ENCODE measurements around the gene REST.

The REST gene

GRCh38 chr4:56990109-56990905 is 82.6 kb downstream of the REST start:
- TF ChIP-seq NFIC (IDR thresholded peaks at IDR 0.05) (no peak), USF1 (IDR thresholded peaks at IDR 0.05) (no peak), EGR1 (IDR thresholded peaks at IDR 0.05) (no peak), TAF1 (IDR thresholded peaks at IDR 0.05; ENCODE audit: low read depth) (no peak), FOXM1 (IDR thresholded peaks at IDR 0.05; ENCODE audit: borderline replicate concordance, low read depth) (no peak), REST (IDR thresholded peaks at IDR 0.05; ENCODE audit: low read depth) (no peak), ZBTB7A (IDR thresholded peaks at IDR 0.05; ENCODE audit: low read depth) (no peak)

GRCh38 chr4:56995525-56995924 is 87.8 kb downstream of the REST start:
- TF ChIP-seq TEAD4 (IDR thresholded peaks at IDR 0.05) (no peak), YY1 (IDR thresholded peaks at IDR 0.05; ENCODE audit: low read depth) (no peak), MAX (IDR thresholded peaks at IDR 0.05) (no peak), CEBPB (IDR thresholded peaks at IDR 0.05) (no peak), EGR1 (IDR thresholded peaks at IDR 0.05) (no peak), USF1 (IDR thresholded peaks at IDR 0.05) (no peak), FOXM1 (IDR thresholded peaks at IDR 0.05; ENCODE audit: borderline replicate concordance, low read depth) (no peak)

- no peak for TF ChIP-seq TCF12 (IDR thresholded peaks at IDR 0.05; ENCODE audit: low read depth)
These were observed 92.1 kb downstream of the REST start for GRCh38 chr4:56999751-57000150.

GRCh38 chr4:57013543-57014120 is 105.9 kb downstream of the REST start:
- TF ChIP-seq ZBTB7A (IDR thresholded peaks at IDR 0.05; ENCODE audit: low read depth): no peak
- TF ChIP-seq TEAD4 (IDR thresholded peaks at IDR 0.05): no peak
- no peak for TF ChIP-seq MAX (IDR thresholded peaks at IDR 0.05)
- TF ChIP-seq CEBPB (IDR thresholded peaks at IDR 0.05): no peak
- no peak for TF ChIP-seq TCF12 (IDR thresholded peaks at IDR 0.05; ENCODE audit: low read depth)
- TF ChIP-seq RAD21 (IDR thresholded peaks at IDR 0.05; ENCODE audit: low read depth): no peak
- no peak for TF ChIP-seq USF1 (IDR thresholded peaks at IDR 0.05)
- no peak for TF ChIP-seq REST (IDR thresholded peaks at IDR 0.05; ENCODE audit: low read depth)
- TF ChIP-seq YY1 (IDR thresholded peaks at IDR 0.05; ENCODE audit: low read depth): no peak
- TF ChIP-seq NFIC (IDR thresholded peaks at IDR 0.05): no peak
- no peak for TF ChIP-seq FOXM1 (IDR thresholded peaks at IDR 0.05; ENCODE audit: borderline replicate concordance, low read depth)
- no peak for TF ChIP-seq EP300 (IDR thresholded peaks at IDR 0.05; ENCODE audit: borderline replicate concordance)
- TF ChIP-seq CREB1 (IDR thresholded peaks at IDR 0.05; ENCODE audit: low read depth): no peak
- no peak for TF ChIP-seq EGR1 (IDR thresholded peaks at IDR 0.05)
- TF ChIP-seq TAF1 (IDR thresholded peaks at IDR 0.05; ENCODE audit: low read depth): no peak
